ENCODE measurements around the gene SOS2. TPM values are rescaled to one million over a fixed set of nuclear protein-coding genes. Genes with fewer than 3 reads are reported as not detected.

Gene SOS2
- total and polyA plus RNA-seq, 7 donors: 11.2 to 40.4 (median 31.9) TPM

DNA sequence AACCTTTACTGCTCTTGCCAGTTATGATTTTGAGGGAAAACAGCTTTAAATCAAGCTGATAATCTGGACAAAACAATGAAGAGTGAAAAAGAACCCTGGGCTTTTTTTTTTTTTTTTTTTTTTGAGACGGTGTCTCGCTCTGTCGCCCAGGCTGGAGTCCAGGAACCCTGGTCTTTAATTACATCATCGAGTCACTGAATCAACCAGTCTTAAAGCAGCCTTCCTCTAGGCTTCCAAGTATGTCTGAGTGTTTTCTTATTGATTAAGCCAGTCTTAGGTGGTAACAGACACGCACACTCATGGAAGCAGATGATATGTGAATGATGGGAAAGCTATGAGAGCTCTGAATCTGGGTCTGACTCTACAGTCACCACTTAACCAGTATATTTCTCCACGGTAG lies 109.1 kb downstream of the SOS2 start:
- TF ChIP-seq EP300 (IDR thresholded peaks at IDR 0.05) (no peak), POLR2AphosphoS5 (IDR thresholded peaks at IDR 0.05) (no peak), POLR2A (IDR thresholded peaks at IDR 0.05) (no peak)
- TF ChIP-seq, protein P1, sequence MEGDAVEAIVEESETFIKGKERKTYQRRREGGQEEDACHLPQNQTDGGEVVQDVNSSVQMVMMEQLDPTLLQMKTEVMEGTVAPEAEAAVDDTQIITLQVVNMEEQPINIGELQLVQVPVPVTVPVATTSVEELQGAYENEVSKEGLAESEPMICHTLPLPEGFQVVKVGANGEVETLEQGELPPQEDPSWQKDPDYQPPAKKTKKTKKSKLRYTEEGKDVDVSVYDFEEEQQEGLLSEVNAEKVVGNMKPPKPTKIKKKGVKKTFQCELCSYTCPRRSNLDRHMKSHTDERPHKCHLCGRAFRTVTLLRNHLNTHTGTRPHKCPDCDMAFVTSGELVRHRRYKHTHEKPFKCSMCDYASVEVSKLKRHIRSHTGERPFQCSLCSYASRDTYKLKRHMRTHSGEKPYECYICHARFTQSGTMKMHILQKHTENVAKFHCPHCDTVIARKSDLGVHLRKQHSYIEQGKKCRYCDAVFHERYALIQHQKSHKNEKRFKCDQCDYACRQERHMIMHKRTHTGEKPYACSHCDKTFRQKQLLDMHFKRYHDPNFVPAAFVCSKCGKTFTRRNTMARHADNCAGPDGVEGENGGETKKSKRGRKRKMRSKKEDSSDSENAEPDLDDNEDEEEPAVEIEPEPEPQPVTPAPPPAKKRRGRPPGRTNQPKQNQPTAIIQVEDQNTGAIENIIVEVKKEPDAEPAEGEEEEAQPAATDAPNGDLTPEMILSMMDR (IDR thresholded peaks at IDR 0.05): no peak
- H3K9me3 ChIP-seq: no peaks in the 10 kb centered on the region
- WGBS, 2 donors: 95 to 97% methylated on average over 6 of the region's 6 CpGs
- H3K4me3 ChIP-seq: no peak overlapping the region
- H3K27me3 ChIP-seq: no peaks in the 10 kb centered on the region
- H3K27ac ChIP-seq: no peak overlapping the region
- no peak for DNase-seq
- H3K36me3 ChIP-seq: peaks cover 0 to 33% (median 2%) of the 10 kb centered on the region in 4 donors
- peaks cover 0 to 2% (median 0%) of the 10 kb centered on the region in 4 donors for H3K4me1 ChIP-seq
- intact Hi-C loops (cut with DNase I): no loop called here

DNA sequence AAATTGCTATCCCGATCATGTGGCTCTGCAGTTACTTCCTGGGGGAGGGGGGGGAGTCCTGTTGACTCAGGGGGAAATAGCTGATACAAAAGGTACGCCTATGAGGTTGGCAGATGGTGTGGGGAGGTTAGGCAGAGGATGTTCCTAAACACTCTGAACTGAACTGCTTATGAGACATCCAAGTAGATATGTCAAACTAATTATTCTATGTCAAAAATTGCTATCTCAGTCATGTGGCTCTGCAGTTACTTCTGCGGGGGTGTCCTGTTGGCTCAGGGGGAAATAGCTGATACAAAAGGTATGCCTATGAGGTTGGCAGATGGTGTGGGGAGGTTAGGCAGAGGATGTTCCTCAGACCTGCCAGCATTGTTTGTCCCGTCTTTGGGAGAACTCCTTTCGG lies 109.9 kb downstream of the SOS2 start:
- WGBS, 2 donors: 93 to 94% methylated on average over 5 of the region's 5 CpGs
- no peak for TF ChIP-seq EP300 (IDR thresholded peaks at IDR 0.05)
- TF ChIP-seq, protein P1 (IDR thresholded peaks at IDR 0.05): no peak
- TF ChIP-seq POLR2A (IDR thresholded peaks at IDR 0.05): no peak
- TF ChIP-seq POLR2AphosphoS5 (IDR thresholded peaks at IDR 0.05): no peak
- intact Hi-C loops (cut with DNase I): no loop called here
- Histone ChIP-seq H3K9me3 (no peaks in the 10 kb centered on the region), H3K4me1 (peaks cover 0 to 8% (median 2%) of the 10 kb centered on the region in 4 donors), H3K27ac (no peak overlapping the region), H3K4me3 (no peak overlapping the region), H3K27me3 (no peaks in the 10 kb centered on the region), H3K36me3 (peaks cover 0 to 33% (median 2%) of the 10 kb centered on the region in 4 donors)
- no peak for DNase-seq

DNA sequence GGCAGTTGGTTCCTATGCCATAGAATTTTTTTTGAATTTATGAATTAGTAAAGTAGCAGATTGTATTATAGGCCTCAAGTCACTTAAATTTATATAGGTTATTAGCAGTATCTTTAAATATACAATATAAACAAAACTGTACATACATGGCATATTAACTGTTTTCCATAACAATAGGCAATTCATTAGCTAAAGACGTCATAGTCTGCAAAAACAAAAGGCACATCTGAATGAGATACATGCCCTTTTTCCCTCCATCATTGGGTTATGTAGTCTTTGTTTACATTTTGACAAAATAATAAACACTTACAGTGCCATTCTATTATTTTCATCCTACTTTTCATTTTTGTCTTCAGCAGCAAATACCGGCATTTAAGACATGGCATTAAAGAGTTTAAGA lies 113.9 kb downstream of the SOS2 start:
- no peaks in the 10 kb centered on the region for H3K27me3 ChIP-seq
- H3K4me3 ChIP-seq: no peak overlapping the region
- peaks cover 0 to 24% (median 17%) of the 10 kb centered on the region in 4 donors for H3K4me1 ChIP-seq
- no peak for DNase-seq
- intact Hi-C loops (cut with DNase I): loop anchor here (5.0 to 10.0 kb wide), 4 partner anchors 115 to 483 kb away; partner anchors contain the start of genes DNAAF2, MAP4K5 and SOS2
- TF ChIP-seq POLR2A (IDR thresholded peaks at IDR 0.05) (no peak), POLR2AphosphoS5 (IDR thresholded peaks at IDR 0.05) (no peak), EP300 (IDR thresholded peaks at IDR 0.05) (no peak)
- TF ChIP-seq, protein P1 (IDR thresholded peaks at IDR 0.05): no peak
- H3K27ac ChIP-seq: peak overlapping the region; percentile 81 to 92 (median 88)
- WGBS, 2 donors: 92 to 93% methylated on average over 2 of the region's 2 CpGs
- H3K9me3 ChIP-seq: no peaks in the 10 kb centered on the region
- H3K36me3 ChIP-seq: peaks cover 0 to 37% (median under 1%) of the 10 kb centered on the region in 4 donors

DNA sequence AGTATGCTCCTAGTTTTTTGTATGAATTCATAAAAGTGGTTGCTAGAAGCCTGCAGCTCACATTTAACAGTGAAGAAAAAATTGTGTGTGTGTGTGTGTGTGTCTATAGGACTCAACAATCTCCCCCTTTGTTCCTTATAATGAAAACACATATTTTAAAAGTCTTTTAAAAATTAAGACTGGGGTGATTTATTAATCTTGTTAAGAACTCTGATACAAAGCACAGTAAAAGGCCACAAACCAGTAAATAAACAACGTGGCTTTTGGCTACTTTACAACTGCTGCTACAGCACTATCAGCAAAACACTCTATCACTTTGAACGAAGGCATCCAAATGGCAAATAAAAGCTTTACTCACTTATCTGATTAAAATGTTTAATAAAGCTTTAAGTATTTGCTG lies 114.4 kb downstream of the SOS2 start:
- peaks cover 0 to 24% (median 17%) of the 10 kb centered on the region in 4 donors for H3K4me1 ChIP-seq
- H3K36me3 ChIP-seq: peaks cover 0 to 42% (median 1%) of the 10 kb centered on the region in 4 donors
- peak overlapping the region; percentile 81 to 92 (median 88) for H3K27ac ChIP-seq
- WGBS, 2 donors: 29 to 45% methylated on average over 2 of the region's 2 CpGs
- no peaks in the 10 kb centered on the region for H3K9me3 ChIP-seq
- intact Hi-C loops (cut with DNase I): loop anchor here (5.0 to 10.0 kb wide), 4 partner anchors 115 to 482 kb away; partner anchors contain the start of genes DNAAF2, MAP4K5 and SOS2
- no peaks in the 10 kb centered on the region for H3K27me3 ChIP-seq
- DNase-seq: no peak
- peak overlapping the region; percentile 55 to 86 (median 78) for H3K4me3 ChIP-seq
- TF ChIP-seq POLR2AphosphoS5 (IDR thresholded peaks at IDR 0.05): no peak
- TF ChIP-seq EP300 (IDR thresholded peaks at IDR 0.05): no peak
- TF ChIP-seq, protein P1 (IDR thresholded peaks at IDR 0.05): no peak
- TF ChIP-seq POLR2A (IDR thresholded peaks at IDR 0.05): no peak
